ENCODE data around the gene MPG. TPM values are rescaled to one million over a fixed set of nuclear protein-coding genes. Genes with fewer than 3 reads are reported as not detected.

Gene MPG
- total and polyA plus RNA-seq, 7 donors = 52.2 to 118 (median 74.3) TPM

DNA sequence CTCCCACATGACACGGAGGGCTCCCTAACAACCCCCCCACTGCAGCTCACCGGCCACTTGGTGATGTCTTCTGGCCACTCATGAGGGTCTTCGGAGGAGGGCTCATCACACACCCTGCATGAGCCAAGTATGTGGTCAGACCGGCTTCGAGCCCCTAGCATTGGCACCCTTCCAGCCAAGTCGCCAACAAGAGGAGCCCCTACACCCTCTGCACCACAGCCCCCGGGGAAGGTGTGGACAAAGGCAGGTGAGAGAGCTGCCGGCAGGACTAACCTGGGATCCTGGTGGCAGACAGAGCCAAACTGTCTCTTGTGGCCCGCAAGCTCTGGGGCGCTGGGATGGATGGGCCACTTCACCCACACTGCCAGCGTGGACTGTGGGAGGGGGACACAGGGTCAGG lies 17.9 kb upstream of the MPG start:
- peaks cover 16 to 96% (median 62%) of the 10 kb centered on the region in 4 donors for H3K36me3 ChIP-seq
- 85 to 90% methylated on average over 11 of the region's 11 CpGs for WGBS, 2 donors
- intact Hi-C loops (cut with DNase I) = no loop called here
- H3K27ac ChIP-seq = no peak overlapping the region
- DNase-seq = peak; percentile 67
- no peak for TF ChIP-seq EP300 (IDR thresholded peaks at IDR 0.05)
- TF ChIP-seq POLR2A (IDR thresholded peaks at IDR 0.05) = no peak
- no peak for TF ChIP-seq POLR2AphosphoS5 (IDR thresholded peaks at IDR 0.05)
- TF ChIP-seq, protein P1, sequence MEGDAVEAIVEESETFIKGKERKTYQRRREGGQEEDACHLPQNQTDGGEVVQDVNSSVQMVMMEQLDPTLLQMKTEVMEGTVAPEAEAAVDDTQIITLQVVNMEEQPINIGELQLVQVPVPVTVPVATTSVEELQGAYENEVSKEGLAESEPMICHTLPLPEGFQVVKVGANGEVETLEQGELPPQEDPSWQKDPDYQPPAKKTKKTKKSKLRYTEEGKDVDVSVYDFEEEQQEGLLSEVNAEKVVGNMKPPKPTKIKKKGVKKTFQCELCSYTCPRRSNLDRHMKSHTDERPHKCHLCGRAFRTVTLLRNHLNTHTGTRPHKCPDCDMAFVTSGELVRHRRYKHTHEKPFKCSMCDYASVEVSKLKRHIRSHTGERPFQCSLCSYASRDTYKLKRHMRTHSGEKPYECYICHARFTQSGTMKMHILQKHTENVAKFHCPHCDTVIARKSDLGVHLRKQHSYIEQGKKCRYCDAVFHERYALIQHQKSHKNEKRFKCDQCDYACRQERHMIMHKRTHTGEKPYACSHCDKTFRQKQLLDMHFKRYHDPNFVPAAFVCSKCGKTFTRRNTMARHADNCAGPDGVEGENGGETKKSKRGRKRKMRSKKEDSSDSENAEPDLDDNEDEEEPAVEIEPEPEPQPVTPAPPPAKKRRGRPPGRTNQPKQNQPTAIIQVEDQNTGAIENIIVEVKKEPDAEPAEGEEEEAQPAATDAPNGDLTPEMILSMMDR (IDR thresholded peaks at IDR 0.05) = no peak
- no peaks in the 10 kb centered on the region for H3K4me1 ChIP-seq
- H3K9me3 ChIP-seq = no peaks in the 10 kb centered on the region
- no peak overlapping the region for H3K4me3 ChIP-seq
- no peaks in the 10 kb centered on the region for H3K27me3 ChIP-seq

DNA sequence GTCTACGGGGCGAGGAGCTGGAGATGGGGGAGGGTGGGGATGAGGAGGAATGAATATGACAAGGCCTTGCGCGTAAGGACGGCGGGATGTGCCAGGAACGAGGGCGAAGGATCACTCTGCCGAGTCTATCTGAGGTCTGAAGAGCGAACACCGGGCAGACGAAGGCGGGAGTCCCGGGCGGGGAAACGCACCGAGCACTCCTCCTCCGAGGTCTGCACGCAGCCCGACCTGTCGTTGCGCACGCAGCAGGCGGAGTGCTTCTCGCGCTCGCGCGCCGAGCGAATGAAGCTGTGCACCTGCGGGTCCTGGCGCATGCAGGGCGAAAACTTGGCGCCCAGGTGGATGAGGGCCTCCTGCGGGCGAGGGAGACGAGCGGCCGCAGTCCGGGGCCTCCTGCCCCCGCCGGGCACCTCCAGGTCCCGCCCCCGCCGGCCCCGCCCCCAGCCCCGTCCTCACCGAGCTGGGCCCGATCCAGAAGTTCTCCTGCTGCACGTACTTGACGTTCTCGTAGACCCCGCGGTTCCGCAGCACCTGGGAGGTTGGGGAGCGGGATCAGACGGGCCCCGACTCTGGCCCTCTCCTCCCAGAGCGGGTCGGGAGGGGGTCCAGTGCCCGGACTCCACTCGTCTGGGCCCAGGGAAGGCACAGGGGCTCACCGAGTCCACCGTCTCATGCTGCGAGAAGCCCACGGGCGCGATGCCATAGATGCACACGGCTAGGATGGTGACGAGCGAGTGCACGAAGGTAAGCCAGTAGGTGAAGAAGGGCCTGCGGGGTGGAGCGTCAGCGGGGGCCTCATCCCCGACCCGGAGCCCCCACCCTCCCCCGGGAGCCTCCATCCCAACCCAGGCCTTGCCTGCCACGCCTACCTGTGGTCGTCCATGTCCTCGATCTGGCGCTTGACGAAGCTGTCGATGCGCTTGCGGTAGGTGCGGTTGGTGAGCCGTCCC lies 16.8 kb upstream of the MPG start:
- intact Hi-C loops (cut with DNase I) = no loop called here
- Histone ChIP-seq H3K27me3 (no peaks in the 10 kb centered on the region), H3K27ac (no peak overlapping the region), H3K36me3 (peaks cover 16 to 86% (median 62%) of the 10 kb centered on the region in 4 donors), H3K4me1 (peaks cover 0 to 10% (median 5%) of the 10 kb centered on the region in 4 donors), H3K9me3 (no peaks in the 10 kb centered on the region), H3K4me3 (no peak overlapping the region)
- DNase-seq = peak; percentile 65
- TF ChIP-seq POLR2AphosphoS5 (IDR thresholded peaks at IDR 0.05) (no peak), POLR2A (IDR thresholded peaks at IDR 0.05) (no peak), EP300 (IDR thresholded peaks at IDR 0.05) (no peak)
- TF ChIP-seq, protein P1 (IDR thresholded peaks at IDR 0.05) = no peak
- WGBS, 2 donors = 90 to 92% methylated on average over 89 of the region's 89 CpGs

DNA sequence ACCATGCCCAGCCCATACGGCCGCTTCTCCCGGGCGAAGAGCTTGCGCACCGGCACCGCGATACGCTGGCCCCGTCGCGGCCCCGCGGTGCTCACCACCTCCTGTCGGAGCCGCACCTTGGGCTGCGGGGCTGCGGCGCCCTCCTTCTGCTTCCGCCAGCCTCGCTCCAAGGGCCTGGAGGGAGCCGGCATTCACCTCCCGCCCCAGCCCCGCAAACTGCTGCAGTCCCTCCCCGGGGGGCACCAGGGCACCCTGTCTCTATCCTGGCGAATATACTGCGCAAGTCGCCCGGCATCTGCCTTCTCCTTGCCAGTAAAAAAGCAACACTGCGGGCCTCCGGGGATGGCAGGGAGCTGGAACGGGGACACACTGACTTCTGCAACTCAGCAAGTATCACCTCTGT lies 16.1 kb upstream of the MPG start:
- Histone ChIP-seq H3K4me1 (peaks cover 0 to 14% (median 12%) of the 10 kb centered on the region in 4 donors), H3K27ac (no peak overlapping the region), H3K27me3 (no peaks in the 10 kb centered on the region), H3K4me3 (no peak overlapping the region), H3K36me3 (peaks cover 16 to 79% (median 58%) of the 10 kb centered on the region in 4 donors), H3K9me3 (no peaks in the 10 kb centered on the region)
- peak; percentile 60 for DNase-seq
- intact Hi-C loops (cut with DNase I) = no loop called here
- WGBS, 2 donors = 96% methylated on average over 32 of the region's 32 CpGs
- TF ChIP-seq POLR2A (IDR thresholded peaks at IDR 0.05) = no peak
- TF ChIP-seq, protein P1 (IDR thresholded peaks at IDR 0.05) = no peak
- no peak for TF ChIP-seq EP300 (IDR thresholded peaks at IDR 0.05)
- TF ChIP-seq POLR2AphosphoS5 (IDR thresholded peaks at IDR 0.05) = no peak

DNA sequence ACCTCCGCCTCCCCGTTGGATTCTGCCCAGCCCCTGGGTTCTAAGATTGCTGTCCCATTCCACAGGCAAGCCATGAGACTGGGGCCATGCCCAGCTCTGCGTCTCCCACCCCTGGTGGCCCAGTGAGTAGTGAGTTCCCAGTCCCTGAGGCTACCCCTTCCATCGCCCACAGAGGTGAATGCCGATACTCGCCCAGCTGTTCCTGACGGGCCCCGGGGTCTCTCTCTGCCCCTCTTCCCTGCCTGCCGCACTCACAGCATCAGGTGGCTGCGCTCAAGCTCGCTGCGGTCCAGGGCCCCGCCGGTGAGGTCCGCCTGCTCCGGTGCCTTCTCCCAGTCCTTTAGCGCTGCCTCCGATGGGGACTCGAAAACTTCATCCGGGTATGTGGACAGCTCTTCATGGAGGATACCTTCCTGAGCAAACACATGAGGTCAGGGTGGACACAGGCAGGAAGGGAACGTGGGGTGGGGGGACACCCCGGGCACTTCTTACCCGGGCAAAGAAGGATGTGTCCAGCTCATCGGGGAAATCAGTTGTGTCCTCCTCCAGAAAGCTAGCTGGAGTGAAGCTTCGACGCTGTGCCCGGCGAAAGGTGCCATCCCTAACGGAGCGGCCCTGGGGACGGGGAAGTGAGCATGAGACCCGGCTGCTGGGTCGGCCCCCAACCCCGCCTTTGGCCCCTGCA lies 15.6 kb upstream of the MPG start:
- Histone ChIP-seq H3K9me3 (no peaks in the 10 kb centered on the region), H3K4me3 (no peak overlapping the region), H3K27me3 (no peaks in the 10 kb centered on the region), H3K36me3 (peaks cover 16 to 74% (median 55%) of the 10 kb centered on the region in 4 donors), H3K4me1 (peaks cover 0 to 19% (median 17%) of the 10 kb centered on the region in 4 donors), H3K27ac (no peak overlapping the region)
- 95 to 96% methylated on average over 34 of the region's 34 CpGs for WGBS, 2 donors
- intact Hi-C loops (cut with DNase I) = no loop called here
- TF ChIP-seq POLR2AphosphoS5 (IDR thresholded peaks at IDR 0.05) (no peak), EP300 (IDR thresholded peaks at IDR 0.05) (no peak), POLR2A (IDR thresholded peaks at IDR 0.05) (no peak)
- TF ChIP-seq, protein P1 (IDR thresholded peaks at IDR 0.05) = no peak
- DNase-seq = peak; percentile 61

Data from sigmoid colon (tissue), 7 donors.